Esophagus (tissue), 2 donors: ENCODE measurements around the gene HSF4. TPM values are rescaled to one million over a fixed set of nuclear protein-coding genes. Genes with fewer than 3 reads are reported as not detected.

ENCODE experiments used
- H3K27ac ChIP-seq, 2 donors: one replicate each; pipeline ENCODE4 v1.5.1; 2013; ENCODE audit warnings: low read depth in 2 of 2, mild to moderate bottlenecking in 2 of 2, inconsistent platforms in 1 of 2, low read length in 1 of 2, moderate library complexity in 1 of 2
- H3K27me3 ChIP-seq, 2 donors: one replicate each; pipeline ENCODE4 v1.6.1; 2013; ENCODE audit warnings: low read length in 2 of 2, control low read depth in 1 of 2, mild to moderate bottlenecking in 1 of 2; ENCODE audit not compliant: insufficient read depth in 2 of 2, control insufficient read depth in 1 of 2
- H3K36me3 ChIP-seq, 2 donors: one replicate each; pipeline ENCODE4 v1.6.1; 2013; ENCODE audit warnings: low read length in 1 of 2; ENCODE audit not compliant: control insufficient read depth in 2 of 2, insufficient read depth in 2 of 2
- H3K4me1 ChIP-seq, 2 donors: one replicate each; pipeline ENCODE4 v1.6.1; 2013; ENCODE audit warnings: low read length in 1 of 2; ENCODE audit not compliant: control insufficient read depth in 2 of 2, insufficient read depth in 2 of 2
- H3K4me3 ChIP-seq, 2 donors: one replicate each; pipeline ENCODE4 v1.5.1; 2013; ENCODE audit warnings: low read length in 2 of 2, mild to moderate bottlenecking in 2 of 2, low read depth in 1 of 2, moderate library complexity in 1 of 2
- H3K9me3 ChIP-seq, 2 donors: one replicate each; pipeline ENCODE4 v1.6.1; 2013; ENCODE audit warnings: mild to moderate bottlenecking in 2 of 2, low read depth in 1 of 2, low read length in 1 of 2, moderate library complexity in 1 of 2; ENCODE audit not compliant: control insufficient read depth in 2 of 2, insufficient read depth in 1 of 2
- WGBS, 2 donors: extraction: QIAGEN DNeasy Blood & Tissue Kit; methylation state at CpG; one replicate each; pipeline ENCODE4 v1.1.7; 2013; 5-methylcytosine and 5-hydroxymethylcytosine counted together
- polyA plus RNA-seq, 2 donors: library from polyadenylated mRNA; stranded (reverse); fragments of 200-250 nt; gene quantifications; one replicate each; pipeline ENCODE4 v1.2.3, GENCODE V29; 2013
- donor health status: healthy with polysubstance abuse.
- donor health status: Bipolar disorder and iron deficiency.

HSF4 gene
- polyA plus RNA-seq, 2 donors = 22.9 to 80.4 TPM

DNA sequence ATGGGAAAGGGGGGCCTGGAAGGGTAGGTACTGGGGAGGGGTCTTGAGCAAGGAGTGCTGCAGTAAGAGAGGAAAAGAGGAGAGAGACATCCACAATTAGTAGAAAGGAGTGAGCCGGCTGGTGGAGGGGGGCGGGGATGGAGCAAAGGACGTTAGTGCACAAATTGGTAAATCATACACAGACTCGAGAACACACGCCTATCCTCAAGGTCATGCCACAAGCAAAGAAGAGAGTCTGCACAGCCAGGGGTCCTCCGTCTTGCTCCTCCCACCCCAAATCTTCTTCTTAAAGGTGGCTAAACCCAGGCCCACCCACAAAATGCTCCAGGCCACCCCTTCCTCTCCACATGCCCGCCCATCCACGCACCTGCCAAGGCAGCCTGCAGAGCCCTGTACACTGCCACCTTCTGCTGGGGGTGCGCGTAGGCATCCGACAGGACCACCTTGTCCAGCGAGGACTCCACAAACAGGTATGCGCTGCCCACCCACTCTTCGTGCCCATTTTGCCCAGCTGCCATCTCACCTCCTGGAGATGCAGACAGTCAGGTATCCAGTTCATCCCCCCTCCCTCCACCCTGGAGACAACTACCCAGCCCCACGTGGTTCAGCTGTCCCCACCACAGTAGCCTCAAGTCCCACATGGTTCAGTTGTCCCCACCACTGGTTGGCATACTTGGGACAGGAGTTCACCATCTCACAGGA, 8.3 kb upstream of the HSF4 start:
- Histone ChIP-seq H3K36me3 (no peaks in the 10 kb centered on the region), H3K4me1 (peaks cover 0 to 20% of the 10 kb centered on the region in 2 donors), H3K27ac (no peak overlapping the region), H3K4me3 (no peak overlapping the region), H3K9me3 (no peaks in the 10 kb centered on the region), H3K27me3 (no peaks in the 10 kb centered on the region)
- 67 to 68% methylated on average over 13 to 15 of the region's 15 CpGs for WGBS, 2 donors

DNA sequence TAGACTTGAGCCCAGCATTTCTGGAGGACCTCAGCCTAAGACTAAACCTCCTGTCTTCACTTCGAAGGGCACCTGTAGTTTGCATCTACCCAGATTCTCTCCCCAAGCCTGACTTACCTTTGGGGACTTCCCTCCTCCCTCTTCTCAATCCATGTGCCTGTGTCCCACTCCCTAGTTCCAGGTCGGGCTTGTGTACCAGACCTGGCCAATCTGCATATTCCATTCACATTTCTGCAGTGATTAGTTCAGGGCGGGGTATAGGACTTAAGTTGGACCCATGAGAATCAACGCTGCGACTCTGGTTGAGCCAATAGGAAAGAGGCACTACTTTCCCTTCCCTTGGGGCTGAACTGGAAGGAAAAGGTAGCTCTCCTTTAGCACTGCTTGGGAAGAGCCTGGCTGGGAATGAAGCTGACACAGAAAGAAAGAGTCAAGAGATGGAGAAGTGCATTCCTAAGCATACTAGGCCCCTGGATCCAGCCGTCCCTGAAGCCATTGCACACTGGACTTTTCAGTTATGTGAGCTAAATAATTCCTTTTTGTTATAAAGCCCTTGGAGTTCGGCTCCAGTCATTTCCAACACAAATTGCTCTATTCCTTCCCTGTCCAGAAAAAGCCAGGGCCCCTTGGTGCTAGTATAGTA, 7.3 kb upstream of the HSF4 start:
- 65 to 67% methylated on average over 7 of the region's 7 CpGs for WGBS, 2 donors
- Histone ChIP-seq H3K27ac (no peak overlapping the region), H3K36me3 (no peaks in the 10 kb centered on the region), H3K9me3 (no peaks in the 10 kb centered on the region), H3K4me3 (no peak overlapping the region), H3K4me1 (peaks cover 0 to 24% of the 10 kb centered on the region in 2 donors), H3K27me3 (no peaks in the 10 kb centered on the region)

DNA sequence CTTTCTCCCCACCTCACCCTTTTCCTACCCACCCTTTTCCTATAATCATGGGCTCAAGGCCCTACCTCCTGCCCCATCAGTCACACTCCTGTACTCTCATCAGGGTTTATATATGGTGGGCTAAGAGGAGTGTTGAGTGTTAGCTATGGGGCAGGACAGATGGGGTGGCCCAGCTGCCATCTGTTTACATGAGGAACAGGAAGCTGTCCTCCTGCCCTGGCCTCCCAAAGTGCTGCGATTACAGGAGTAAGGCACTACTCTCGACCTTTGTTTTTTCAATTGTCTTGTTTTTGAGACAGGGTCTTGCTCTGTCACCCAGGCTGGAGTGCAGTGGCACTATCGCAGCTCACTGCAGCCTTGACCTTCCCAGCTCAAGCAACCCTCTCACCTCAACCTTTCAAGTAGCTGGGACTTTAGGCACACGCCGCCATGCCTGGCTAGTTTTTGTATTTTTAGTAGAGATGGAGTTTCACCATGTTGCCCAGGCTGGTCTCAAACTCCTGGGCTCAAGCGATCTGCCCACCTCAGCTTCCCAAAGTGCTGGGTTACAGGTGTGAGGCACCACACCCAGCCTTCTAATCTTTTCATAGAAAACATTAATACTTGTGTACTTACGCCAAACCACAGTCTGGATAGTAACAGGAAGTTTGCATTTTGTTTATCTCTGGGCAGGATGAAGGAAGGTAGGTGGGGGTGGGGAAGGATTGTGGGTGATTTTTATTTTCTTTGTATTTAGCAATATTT, 6.5 kb upstream of the HSF4 start:
- Histone ChIP-seq H3K36me3 (no peaks in the 10 kb centered on the region), H3K27me3 (no peaks in the 10 kb centered on the region), H3K27ac (peak overlapping the region in 1 of 2 donors; percentile 24), H3K9me3 (no peaks in the 10 kb centered on the region), H3K4me1 (peaks cover 0 to 31% of the 10 kb centered on the region in 2 donors), H3K4me3 (no peak overlapping the region)
- 68 to 71% methylated on average over 7 of the region's 7 CpGs for WGBS, 2 donors

DNA sequence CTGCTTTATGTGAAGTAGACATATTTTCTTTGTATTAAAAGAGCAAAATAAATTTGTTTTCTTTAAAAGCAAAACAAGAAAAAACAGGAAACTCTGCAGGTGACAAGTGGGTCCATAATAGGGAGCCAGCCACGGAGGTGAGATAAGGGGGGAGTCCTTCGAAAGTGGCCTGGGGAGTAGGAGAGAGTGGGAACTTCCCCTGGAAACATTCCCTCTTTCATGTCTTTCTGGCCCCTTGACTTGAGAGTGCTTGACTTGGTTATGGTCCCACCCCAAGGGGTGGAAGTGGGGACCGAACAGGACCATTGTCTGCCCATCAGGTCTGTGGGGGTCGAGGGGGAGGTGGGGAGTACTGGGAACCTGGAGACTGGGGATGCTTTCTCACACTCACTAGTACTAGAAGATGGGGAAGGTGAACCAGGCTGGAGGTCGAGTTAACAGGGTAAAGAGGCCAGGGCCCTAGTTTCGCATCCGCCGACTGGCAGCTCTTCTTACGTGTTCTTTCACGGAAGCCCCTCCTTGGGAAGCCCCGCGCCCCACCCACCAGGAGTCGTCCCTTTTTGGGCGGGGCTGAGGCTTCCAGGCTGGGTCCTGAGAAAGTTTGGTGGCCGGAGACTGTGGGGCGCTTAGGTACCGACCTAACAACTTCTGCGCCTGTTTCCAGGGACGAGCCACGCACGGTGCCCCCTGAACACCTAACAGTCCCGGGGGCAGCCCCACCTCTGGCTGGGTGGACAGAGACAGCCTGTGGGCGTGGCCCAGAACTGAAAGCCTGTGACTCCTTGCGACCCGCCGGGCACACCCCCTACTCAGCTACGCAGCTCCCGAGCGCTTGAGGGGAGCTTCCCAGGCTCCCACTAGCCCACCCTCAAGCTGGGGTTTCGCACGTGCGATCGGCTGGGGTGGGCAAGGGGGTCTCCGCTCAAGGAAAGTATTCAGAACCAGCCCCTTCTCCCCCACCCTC, 5.6 kb upstream of the HSF4 start:
- Histone ChIP-seq H3K27ac (peak overlapping the region; percentile 83 to 88), H3K9me3 (no peaks in the 10 kb centered on the region), H3K4me3 (peak overlapping the region; percentile 83 to 90), H3K27me3 (no peaks in the 10 kb centered on the region), H3K4me1 (peaks cover 3 to 39% of the 10 kb centered on the region in 2 donors), H3K36me3 (no peaks in the 10 kb centered on the region)
- WGBS, 2 donors = 2 to 4% methylated on average over 34 of the region's 34 CpGs

DNA sequence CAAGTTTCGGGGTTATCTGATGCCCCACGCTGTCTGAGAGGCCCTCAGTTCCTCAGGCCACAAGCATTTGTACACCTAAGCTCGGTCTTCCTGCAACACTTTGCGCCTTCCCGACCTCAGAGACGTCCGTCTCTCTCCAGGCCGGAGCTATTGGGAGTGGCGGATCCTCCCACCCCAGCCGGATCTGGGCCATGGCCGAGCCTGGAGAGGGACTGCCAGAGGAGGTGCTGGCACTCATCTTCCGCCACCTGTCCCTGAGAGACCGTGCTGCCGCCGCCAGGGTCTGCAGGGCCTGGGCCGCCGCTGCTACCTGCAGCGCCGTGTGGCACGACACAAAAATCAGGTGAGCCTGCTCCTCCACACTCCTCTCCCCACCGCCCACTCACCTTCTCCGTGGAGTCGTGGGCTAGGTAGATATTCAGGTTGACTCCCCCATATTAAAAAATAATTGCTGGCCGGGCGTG, 2.9 kb upstream of the HSF4 start:
- Histone ChIP-seq H3K36me3 (no peaks in the 10 kb centered on the region), H3K27ac (no peak overlapping the region), H3K27me3 (no peaks in the 10 kb centered on the region), H3K4me3 (peak overlapping the region in 1 of 2 donors; percentile 90), H3K9me3 (no peaks in the 10 kb centered on the region), H3K4me1 (peaks cover 12 to 37% of the 10 kb centered on the region in 2 donors)
- 45 to 62% methylated on average over 23 to 25 of the region's 25 CpGs for WGBS, 2 donors

DNA sequence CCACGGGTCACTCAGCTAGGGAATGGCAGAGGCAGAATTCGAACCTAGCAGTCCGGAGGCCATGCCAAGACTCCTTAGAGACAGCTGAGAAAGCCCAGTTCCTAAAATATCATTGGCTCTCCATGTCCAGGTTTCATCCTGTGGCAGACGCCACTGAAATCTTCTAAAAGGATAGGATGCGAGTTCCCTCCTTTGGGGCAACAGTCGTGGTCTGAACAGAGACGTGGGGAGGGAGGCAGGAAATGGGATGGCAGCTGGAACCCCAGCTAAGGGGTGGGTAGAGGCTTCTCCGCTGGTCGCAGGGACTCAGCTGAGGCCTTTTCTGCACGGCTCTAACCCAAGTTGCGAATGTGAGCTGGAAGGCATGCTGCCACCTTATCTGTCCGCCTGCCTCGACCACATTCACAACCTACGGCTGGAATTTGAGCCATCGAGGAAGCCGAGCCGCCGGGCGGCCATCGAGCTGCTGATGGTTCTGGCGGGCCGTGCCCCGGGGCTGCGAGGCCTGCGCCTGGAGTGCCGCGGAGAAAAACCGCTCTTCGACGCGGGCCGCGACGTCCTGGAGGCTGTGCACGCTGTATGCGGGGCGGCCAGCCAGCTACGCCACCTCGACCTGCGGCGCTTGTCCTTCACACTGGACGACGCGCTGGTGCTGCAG, 1.9 kb upstream of the HSF4 start:
- H3K4me1 ChIP-seq = peaks cover 12 to 37% of the 10 kb centered on the region in 2 donors
- no peaks in the 10 kb centered on the region for H3K36me3 ChIP-seq
- H3K27ac ChIP-seq = peak overlapping the region; percentile 26 to 79
- peak overlapping the region; percentile 33 to 42 for H3K4me3 ChIP-seq
- H3K27me3 ChIP-seq = no peaks in the 10 kb centered on the region
- no peaks in the 10 kb centered on the region for H3K9me3 ChIP-seq
- WGBS, 2 donors = 31 to 32% methylated on average over 44 of the region's 44 CpGs

DNA sequence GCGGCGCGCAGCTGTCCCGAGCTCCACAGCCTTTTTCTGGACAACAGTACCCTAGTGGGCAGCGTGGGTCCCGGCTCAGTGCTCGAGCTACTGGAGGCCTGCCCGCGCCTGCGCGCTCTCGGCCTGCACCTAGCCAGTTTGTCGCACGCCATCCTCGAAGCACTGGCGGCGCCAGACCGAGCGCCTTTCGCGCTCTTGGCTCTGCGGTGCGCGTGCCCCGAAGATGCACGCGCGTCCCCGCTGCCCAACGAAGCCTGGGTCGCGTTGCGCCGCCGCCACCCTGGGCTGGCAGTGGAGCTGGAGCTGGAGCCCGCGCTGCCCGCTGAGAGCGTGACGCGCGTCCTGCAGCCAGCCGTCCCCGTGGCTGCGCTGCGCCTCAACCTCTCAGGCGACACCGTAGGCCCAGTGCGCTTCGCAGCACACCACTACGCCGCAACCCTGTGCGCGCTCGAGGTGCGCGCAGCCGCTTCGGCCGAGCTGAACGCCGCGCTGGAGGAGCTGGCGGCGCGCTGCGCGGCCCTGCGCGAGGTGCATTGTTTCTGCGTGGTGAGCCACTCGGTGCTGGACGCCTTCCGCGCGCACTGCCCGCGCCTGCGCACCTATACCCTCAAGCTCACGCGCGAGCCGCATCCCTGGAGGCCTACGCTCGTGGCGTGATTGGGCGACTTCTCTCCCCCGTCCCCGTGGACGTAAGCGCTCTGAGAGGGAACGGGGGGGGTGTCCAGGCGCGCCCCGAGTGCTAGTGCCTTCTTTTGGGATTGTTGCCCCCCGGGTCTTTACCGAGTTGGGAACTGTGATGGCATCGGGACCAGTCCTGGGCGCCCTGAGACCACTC, 1.2 kb upstream of the HSF4 start:
- Histone ChIP-seq H3K36me3 (no peaks in the 10 kb centered on the region), H3K4me3 (peak overlapping the region; percentile 33 to 42), H3K27me3 (no peaks in the 10 kb centered on the region), H3K9me3 (no peaks in the 10 kb centered on the region), H3K4me1 (peaks cover 12 to 33% of the 10 kb centered on the region in 2 donors), H3K27ac (peak overlapping the region; percentile 26 to 79)
- WGBS, 2 donors = 2 to 19% methylated on average over 89 to 99 of the region's 99 CpGs

DNA sequence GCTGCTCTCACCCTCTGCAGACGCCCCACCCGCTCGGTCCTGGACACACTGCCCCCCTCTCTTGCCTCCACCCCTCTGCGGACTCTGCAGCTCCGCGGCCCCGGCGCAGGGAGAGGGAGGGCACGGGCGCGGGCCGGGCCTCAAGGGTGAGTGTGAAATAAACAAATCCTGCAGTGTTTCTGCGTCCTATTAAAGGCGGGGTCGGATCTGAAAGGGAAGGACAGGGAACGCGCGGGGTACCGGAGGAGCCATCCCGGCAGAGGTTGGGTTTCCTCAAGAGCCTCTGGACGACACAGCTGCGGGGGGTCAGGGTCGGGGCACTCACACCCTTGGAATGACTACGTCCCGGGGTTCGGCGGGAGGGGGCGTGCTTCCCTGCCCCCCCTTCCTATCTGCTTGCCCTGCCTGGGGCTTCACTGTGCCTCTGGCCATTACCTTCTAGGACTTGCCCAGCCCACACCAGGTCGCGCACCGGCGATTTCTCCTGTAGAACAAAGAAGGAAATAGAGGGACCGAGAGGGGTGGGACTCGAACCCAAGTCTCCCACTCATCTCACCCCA, 466 bp upstream of the HSF4 start:
- H3K9me3 ChIP-seq = no peaks in the 10 kb centered on the region
- H3K27me3 ChIP-seq = no peaks in the 10 kb centered on the region
- H3K27ac ChIP-seq = peak overlapping the region; percentile 65 to 79
- WGBS, 2 donors = 2 to 3% methylated on average over 27 to 34 of the region's 34 CpGs
- H3K36me3 ChIP-seq = peaks cover 0 to 3% of the 10 kb centered on the region in 2 donors
- H3K4me1 ChIP-seq = peaks cover 12 to 30% of the 10 kb centered on the region in 2 donors
- H3K4me3 ChIP-seq = peak overlapping the region; percentile 33 to 42
